ENCODE results near the gene R3HDM2.
"Not testable (repeated sequence)": the region's sequence is repeated elsewhere in the genome, so short reads cannot be mapped to it uniquely, and the experiment has no call there.

The R3HDM2 gene

GRCh38 chr12:57452181-57452936, 21.5 kb upstream of the R3HDM2 start:
- no peak for DNase-seq

GRCh38 chr12:57451233-57451778, 20.5 kb upstream of the R3HDM2 start:
- no peak for DNase-seq

GRCh38 chr12:57450057-57450456, 19.2 kb upstream of the R3HDM2 start:
- DNase-seq = no peak

- DNase-seq = no peak
Observed at GRCh38 chr12:57449375-57449774, 18.5 kb upstream of the R3HDM2 start.

GRCh38 chr12:57448669-57449068, 17.8 kb upstream of the R3HDM2 start:
- no peak for DNase-seq

- no peak for DNase-seq
Observed at GRCh38 chr12:57446292-57446960, 15.6 kb upstream of the R3HDM2 start.

GRCh38 chr12:57444744-57445143, 13.9 kb upstream of the R3HDM2 start:
- DNase-seq = no peak

- DNase-seq = not testable (repeated sequence)
Observed at GRCh38 chr12:57444337-57444736, 13.5 kb upstream of the R3HDM2 start.

- DNase-seq = no peak
Observed at GRCh38 chr12:57441846-57442427, 11.1 kb upstream of the R3HDM2 start.

GRCh38 chr12:57441393-57441792, 10.6 kb upstream of the R3HDM2 start:
- DNase-seq = not testable (repeated sequence)

GRCh38 chr12:57439762-57440266, 9.0 kb upstream of the R3HDM2 start:
- DNase-seq = no peak

GRCh38 chr12:57438400-57438799, 7.6 kb upstream of the R3HDM2 start:
- DNase-seq = no peak

GRCh38 chr12:57435293-57435692, 4.5 kb upstream of the R3HDM2 start:
- no peak for DNase-seq

- no peak for DNase-seq
Observed at GRCh38 chr12:57434517-57435223, 3.8 kb upstream of the R3HDM2 start, which contains the start of gene INHBC. TSS of gene INHBC (plus strand) at chr12:57434784. CDS start at chr12:57434887, 103 bp downstream.

GRCh38 chr12:57433370-57433769, 2.5 kb upstream of the R3HDM2 start:
- no peak for DNase-seq

- no peak for DNase-seq
Observed at GRCh38 chr12:57431654-57432188, 878 bp upstream of the R3HDM2 start.

GRCh38 chr12:57430112-57430930, 522 bp downstream of the R3HDM2 start:
- DNase-seq = no peak

GRCh38 chr12:57429473-57430111, 1.3 kb downstream of the R3HDM2 start:
- DNase-seq = no peak

- no peak for DNase-seq
Observed at GRCh38 chr12:57428965-57429364, 1.9 kb downstream of the R3HDM2 start.

GRCh38 chr12:57426948-57427347, 3.9 kb downstream of the R3HDM2 start:
- DNase-seq = not testable (repeated sequence)

GRCh38 chr12:57420482-57420881, 10.4 kb downstream of the R3HDM2 start:
- no peak for DNase-seq
